Lower leg skin (tissue), 4 donors: ENCODE data around the gene PBX1. TPM values are rescaled to one million over a fixed set of nuclear protein-coding genes. Genes with fewer than 3 reads are reported as not detected.

Source experiments
- DNase-seq, 2 donors: peaks; one replicate each; pipeline ENCODE4 v3.0.0-alpha.2; 2019; ENCODE audit warnings: low spot score in 2 of 2
- H3K4me3 ChIP-seq: fragments of 200-600 bp; sonication (generic); 2 replicates; pipeline ENCODE4 v1.5.1; 2017; ENCODE audit warnings: mild to moderate bottlenecking, low read depth; ENCODE audit not compliant: poor library complexity, severe bottlenecking
- CTCF ChIP-seq, 3 donors: fragments of 450-650 bp; IDR thresholded peaks; one replicate each; pipeline ENCODE4 v1.5.1; 2016; ENCODE audit warnings: antibody characterized with exemption in 3 of 3, mild to moderate bottlenecking in 3 of 3, moderate library complexity in 2 of 3
- POLR2A ChIP-seq, 2 donors: fragments of 450-650 bp; IDR thresholded peaks; one replicate each; pipeline ENCODE4 v1.6.1; 2016 to 2017; ENCODE audit warnings: antibody characterized with exemption in 2 of 2, mild to moderate bottlenecking in 1 of 2, moderate library complexity in 1 of 2
- WGBS, 2 donors: methylation state at CpG; one replicate each; pipeline ENCODE4 v1.1.5; 2018; 5-methylcytosine and 5-hydroxymethylcytosine counted together
- intact Hi-C: fragments of 100-400 bp; cut with DNase I; formaldehyde crosslinking; loops from one replicate; pipeline ENCODE4 v1.15.0; 2023; ENCODE audit warnings: low total_unique reads
- total RNA-seq, 4 donors: library from RNA; depleted of rRNA; stranded (reverse); fragments of >200 nt; gene quantifications; one replicate each; pipeline ENCODE4 v1.1.0, GENCODE V29; 2016

The PBX1 gene
- total RNA-seq, 4 donors from 2014 or later = 10.0 to 24.1 (median 15.4) TPM

- WGBS, 2 donors = 87 to 92% methylated on average over 6 of the region's 6 CpGs
- TF ChIP-seq CTCF (IDR thresholded peaks at IDR 0.05) = no peak
- TF ChIP-seq POLR2A (IDR thresholded peaks at IDR 0.05) = no peak
- H3K4me3 ChIP-seq = no peak overlapping the region
- DNase-seq = no peak
- intact Hi-C loops = no loop called here
These were observed 247.5 kb downstream of the PBX1 start for GRCh38 chr1:164806531-164806930.

- no peak overlapping the region for H3K4me3 ChIP-seq
- no peak for TF ChIP-seq CTCF (IDR thresholded peaks at IDR 0.05)
- TF ChIP-seq POLR2A (IDR thresholded peaks at IDR 0.05) = no peak
- WGBS, 2 donors = 80 to 83% methylated on average over 1 of the region's 1 CpG
- intact Hi-C loops = no loop called here
- DNase-seq = no peak
These were observed 254.8 kb downstream of the PBX1 start for GRCh38 chr1:164813776-164814175.

GRCh38 chr1:164821648-164822047 is 262.7 kb downstream of the PBX1 start:
- TF ChIP-seq CTCF (IDR thresholded peaks at IDR 0.05) (no peak), POLR2A (IDR thresholded peaks at IDR 0.05) (no peak)
- no peak overlapping the region for H3K4me3 ChIP-seq
- 97 to 98% methylated on average over 9 of the region's 9 CpGs for WGBS, 2 donors
- intact Hi-C loops = no loop called here
- no peak for DNase-seq

- TF ChIP-seq CTCF (IDR thresholded peaks at IDR 0.05) (no peak), POLR2A (IDR thresholded peaks at IDR 0.05) (no peak)
- WGBS, 2 donors = 52 to 57% methylated on average over 5 of the region's 5 CpGs
- intact Hi-C loops = no loop called here
- no peak overlapping the region for H3K4me3 ChIP-seq
- DNase-seq = no peak
These were observed 264.7 kb downstream of the PBX1 start for GRCh38 chr1:164823486-164824279.

GRCh38 chr1:164824542-164824941 is 265.6 kb downstream of the PBX1 start:
- intact Hi-C loops = no loop called here
- TF ChIP-seq POLR2A (IDR thresholded peaks at IDR 0.05) = no peak
- no peak for TF ChIP-seq CTCF (IDR thresholded peaks at IDR 0.05)
- no peak overlapping the region for H3K4me3 ChIP-seq
- DNase-seq = no peak

- 50 to 62% methylated on average over 4 of the region's 4 CpGs for WGBS, 2 donors
- TF ChIP-seq CTCF (IDR thresholded peaks at IDR 0.05) = no peak
- no peak for TF ChIP-seq POLR2A (IDR thresholded peaks at IDR 0.05)
- H3K4me3 ChIP-seq = no peak overlapping the region
- intact Hi-C loops = no loop called here
- DNase-seq = no peak
These were observed 271.6 kb downstream of the PBX1 start for GRCh38 chr1:164830628-164831027.
